Osteoblast (primary cell): ENCODE data around the gene KLHL29. TPM values are rescaled to one million over a fixed set of nuclear protein-coding genes. Genes with fewer than 3 reads are reported as not detected.

Source experiments
- DNase-seq: peaks from one replicate; pipeline ENCODE4 v3.0.0; 2011; ENCODE audit warnings: low spot score, mixed read lengths; ENCODE audit not compliant: insufficient read length; ENCODE audit errors: missing footprints
- H2AFZ ChIP-seq: 2 replicates; pipeline ENCODE4 v1.6.0; 2011; ENCODE audit warnings: mild to moderate bottlenecking, low read length
- H3K27ac ChIP-seq: 2 replicates; pipeline ENCODE4 v1.5.1; 2011; ENCODE audit warnings: mild to moderate bottlenecking, low read depth, low read length, moderate library complexity
- H3K27me3 ChIP-seq: 2 replicates; pipeline ENCODE4 v1.6.0; 2012; ENCODE audit warnings: mild to moderate bottlenecking, control low read depth, inconsistent platforms, low read length, moderate library complexity; ENCODE audit not compliant: insufficient read depth
- H3K36me3 ChIP-seq: 2 replicates; pipeline ENCODE4 v1.5.1; 2011; ENCODE audit warnings: mild to moderate bottlenecking, low read length, control low read depth, moderate library complexity; ENCODE audit not compliant: insufficient read depth
- H3K4me1 ChIP-seq: 2 replicates; pipeline ENCODE4 v1.5.1; 2011; ENCODE audit warnings: mild to moderate bottlenecking, low read length, control low read depth, moderate library complexity; ENCODE audit not compliant: insufficient read depth
- H3K4me2 ChIP-seq: 2 replicates; pipeline ENCODE4 v1.6.0; 2011; ENCODE audit warnings: mild to moderate bottlenecking, low read length; ENCODE audit not compliant: insufficient read depth
- H3K4me3 ChIP-seq: fragments of 200-600 bp; sonication (generic); 3 replicates; pipeline ENCODE4 v1.5.1; 2012; ENCODE audit warnings: mild to moderate bottlenecking, low read length, inconsistent platforms; ENCODE audit not compliant: insufficient read depth
- H3K79me2 ChIP-seq: 2 replicates; pipeline ENCODE4 v1.6.0; 2012; ENCODE audit warnings: mild to moderate bottlenecking, low read length, control low read depth, inconsistent platforms; ENCODE audit not compliant: insufficient read depth
- H3K9me3 ChIP-seq: 2 replicates; pipeline ENCODE4 v1.5.1; 2011; ENCODE audit warnings: low read depth, low read length, control low read depth
- H4K20me1 ChIP-seq: 2 replicates; pipeline ENCODE4 v1.6.0; 2012; ENCODE audit warnings: mild to moderate bottlenecking, low read length, control low read depth; ENCODE audit not compliant: insufficient read depth
- CTCF ChIP-seq: IDR thresholded peaks from 2 replicates; pipeline ENCODE4 v1.5.1; 2011; ENCODE audit warnings: mild to moderate bottlenecking, low read depth, low read length, moderate library complexity; ENCODE audit errors: extremely low read depth
- total RNA-seq: library from RNA; depleted of rRNA; stranded (reverse); fragments of >200 nt; gene quantifications from 2 replicates; pipeline ENCODE4 v1.2.3, GENCODE V29; 2012

Gene KLHL29
- total RNA-seq, 1 donor = 3.3 TPM

- Histone ChIP-seq H4K20me1 (no peaks in the 10 kb centered on the region), H3K79me2 (no peaks in the 10 kb centered on the region), H3K4me3 (no peak overlapping the region), H3K36me3 (no peaks in the 10 kb centered on the region), H3K9me3 (no peaks in the 10 kb centered on the region), H2AFZ (no peak overlapping the region), H3K4me1 (no peaks in the 10 kb centered on the region), H3K4me2 (no peak overlapping the region), H3K27ac (no peak overlapping the region), H3K27me3 (no peaks in the 10 kb centered on the region)
- TF ChIP-seq CTCF = no peak
- no peak for DNase-seq
Observed at GRCh38 chr2:23656597-23656973, 271.6 kb downstream of the KLHL29 start.

GRCh38 chr2:23657371-23657770, 272.4 kb downstream of the KLHL29 start:
- no peaks in the 10 kb centered on the region for H3K27me3 ChIP-seq
- H3K27ac ChIP-seq = no peak overlapping the region
- no peak for TF ChIP-seq CTCF
- no peaks in the 10 kb centered on the region for H3K9me3 ChIP-seq
- no peaks in the 10 kb centered on the region for H4K20me1 ChIP-seq
- no peak overlapping the region for H3K4me2 ChIP-seq
- DNase-seq = no peak
- no peaks in the 10 kb centered on the region for H3K4me1 ChIP-seq
- no peaks in the 10 kb centered on the region for H3K79me2 ChIP-seq
- H2AFZ ChIP-seq = no peak overlapping the region
- no peaks in the 10 kb centered on the region for H3K36me3 ChIP-seq
- H3K4me3 ChIP-seq = no peak overlapping the region

GRCh38 chr2:23657934-23658333, 273.0 kb downstream of the KLHL29 start:
- H3K4me2 ChIP-seq = no peak overlapping the region
- no peaks in the 10 kb centered on the region for H3K79me2 ChIP-seq
- no peaks in the 10 kb centered on the region for H3K36me3 ChIP-seq
- no peak for DNase-seq
- TF ChIP-seq CTCF = no peak
- no peaks in the 10 kb centered on the region for H3K9me3 ChIP-seq
- no peak overlapping the region for H3K4me3 ChIP-seq
- no peaks in the 10 kb centered on the region for H3K27me3 ChIP-seq
- no peak overlapping the region for H3K27ac ChIP-seq
- no peaks in the 10 kb centered on the region for H4K20me1 ChIP-seq
- no peaks in the 10 kb centered on the region for H3K4me1 ChIP-seq
- H2AFZ ChIP-seq = no peak overlapping the region

- Histone ChIP-seq H3K4me1 (no peaks in the 10 kb centered on the region), H3K4me2 (no peak overlapping the region), H3K27ac (no peak overlapping the region), H3K9me3 (no peaks in the 10 kb centered on the region), H3K79me2 (no peaks in the 10 kb centered on the region), H2AFZ (no peak overlapping the region), H3K27me3 (no peaks in the 10 kb centered on the region), H4K20me1 (no peaks in the 10 kb centered on the region), H3K4me3 (no peak overlapping the region), H3K36me3 (no peaks in the 10 kb centered on the region)
- TF ChIP-seq CTCF = no peak
- no peak for DNase-seq
Observed at GRCh38 chr2:23658466-23658942, 273.5 kb downstream of the KLHL29 start.
